Measurements from ENCODE around the gene ATXN1.

Gene ATXN1

GRCh38 chr6:16743664-16744210 lies 17.5 kb downstream of the ATXN1 start:
- DNase-seq (ENCODE audit: low read depth) = no peak

- no peak for DNase-seq (ENCODE audit: low read depth)
Observed at GRCh38 chr6:16742116-16742515, 19.1 kb downstream of the ATXN1 start.

DNA sequence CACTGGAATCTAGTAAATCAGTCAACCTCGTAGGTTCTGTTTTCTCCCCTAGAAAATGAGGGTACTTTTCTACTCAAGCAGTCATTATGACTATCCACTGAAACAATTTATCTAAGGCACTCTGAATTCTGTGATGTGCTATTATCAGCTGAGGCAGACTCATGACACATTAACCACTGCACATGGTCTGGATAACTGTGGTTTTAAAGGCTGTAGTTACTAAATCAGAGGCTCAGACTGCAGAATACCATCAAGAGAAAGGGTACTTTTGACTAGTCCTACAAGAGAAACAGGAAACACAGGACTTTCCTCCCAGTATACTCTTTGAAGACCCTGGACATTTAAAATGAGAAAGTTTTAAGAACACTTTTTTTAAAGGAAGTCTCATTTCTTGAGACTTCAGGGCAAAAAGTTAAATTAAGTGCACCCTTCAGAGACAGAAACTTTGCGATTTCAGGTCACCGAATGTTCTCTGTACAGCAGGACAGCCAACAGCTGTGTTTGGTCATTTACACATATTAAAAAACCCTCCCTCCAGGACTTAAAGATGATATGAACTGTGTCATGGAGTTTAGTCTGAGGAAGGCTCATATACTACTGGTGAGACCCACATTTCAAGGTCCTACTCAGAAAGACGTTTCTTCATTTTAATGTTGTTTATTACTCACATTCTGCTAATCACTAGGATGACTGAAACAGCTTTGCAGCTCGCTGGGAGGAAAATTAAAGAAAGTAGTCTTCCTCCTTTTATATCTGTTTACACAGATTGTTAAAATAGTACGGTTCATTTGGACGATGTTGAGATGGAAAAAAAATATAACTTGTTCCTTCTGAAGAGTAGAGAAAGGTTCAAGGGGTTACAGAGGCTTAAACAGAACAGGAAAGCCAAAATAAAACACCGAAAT lies 19.9 kb downstream of the ATXN1 start:
- DNase-seq (ENCODE audit: low read depth) = peak; percentile 91

GRCh38 chr6:16740097-16740496 lies 21.2 kb downstream of the ATXN1 start:
- DNase-seq (ENCODE audit: low read depth) = no peak

- DNase-seq (ENCODE audit: low read depth) = no peak
Observed at GRCh38 chr6:16739329-16739801, 21.9 kb downstream of the ATXN1 start.

GRCh38 chr6:16737925-16738324 lies 23.3 kb downstream of the ATXN1 start:
- no peak for DNase-seq (ENCODE audit: low read depth)

GRCh38 chr6:16736856-16737775 lies 24.1 kb downstream of the ATXN1 start:
- DNase-seq (ENCODE audit: low read depth) = no peak

DNA sequence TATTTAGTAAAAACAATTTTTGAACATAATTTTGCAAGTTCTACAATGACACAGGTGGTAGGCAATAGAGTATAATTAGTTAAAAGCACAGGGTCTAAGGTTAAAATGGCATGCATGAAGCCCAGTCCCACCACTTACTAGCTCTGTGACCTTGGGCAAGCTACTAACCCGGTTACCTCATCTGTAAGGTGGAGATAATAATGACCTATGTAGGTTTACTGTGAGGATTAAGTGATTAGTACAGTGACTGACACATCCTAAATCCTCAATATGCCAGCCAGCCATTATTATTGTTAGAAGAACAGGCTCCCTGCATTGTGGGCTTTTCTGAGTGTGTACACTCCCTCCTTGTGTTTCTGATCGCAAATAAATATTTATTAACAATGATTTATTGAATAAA lies 26.2 kb downstream of the ATXN1 start:
- no peak for DNase-seq (ENCODE audit: low read depth)

DNA sequence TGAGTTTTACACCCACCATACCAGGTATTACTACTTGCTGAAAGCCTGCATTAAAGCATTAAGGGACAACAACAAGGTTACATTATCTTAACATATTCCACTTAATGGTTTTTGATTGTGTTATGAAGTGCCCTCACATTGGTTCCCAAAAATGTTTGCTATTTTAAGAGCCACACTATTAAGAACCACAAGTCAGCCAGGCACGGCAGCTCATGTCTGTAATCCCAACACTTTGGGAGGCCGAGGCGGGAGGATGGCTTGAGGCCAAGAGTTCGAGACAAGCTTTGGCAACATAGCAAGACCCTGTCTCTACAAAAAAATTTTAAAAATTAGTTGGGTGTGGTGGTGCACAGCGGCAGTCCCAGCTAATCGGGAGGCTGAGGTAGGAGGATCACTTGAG lies 28.2 kb downstream of the ATXN1 start:
- no peak for DNase-seq (ENCODE audit: low read depth)

DNA sequence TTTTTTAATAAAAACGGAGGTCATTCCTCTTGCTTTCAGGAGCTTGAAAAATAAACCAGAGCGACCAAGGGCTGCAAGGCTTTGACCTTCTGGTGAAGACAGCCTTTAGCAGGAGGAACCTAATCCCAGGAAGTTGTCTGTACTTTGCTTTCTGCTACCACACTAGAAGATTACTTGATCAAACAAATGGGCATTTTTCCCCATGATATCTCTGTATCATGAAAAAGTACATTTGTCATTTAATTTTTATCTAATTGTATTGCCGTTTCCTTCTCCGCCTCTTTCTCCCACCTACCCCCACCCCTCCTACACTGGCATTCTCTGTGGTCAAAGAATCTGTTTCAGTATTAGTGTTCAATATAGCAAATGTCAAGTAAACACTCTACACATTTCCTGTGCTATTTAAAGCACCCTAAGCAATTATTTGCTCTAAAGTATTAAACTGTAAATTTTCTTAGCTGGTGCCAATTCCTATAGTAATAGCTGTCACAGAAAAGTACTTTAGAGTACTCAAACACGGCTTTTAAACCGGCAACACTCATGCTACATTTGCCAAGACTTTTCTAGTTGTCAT lies 29.7 kb downstream of the ATXN1 start:
- no peak for DNase-seq (ENCODE audit: low read depth)

GRCh38 chr6:16730738-16731477 lies 30.4 kb downstream of the ATXN1 start:
- DNase-seq (ENCODE audit: low read depth) = no peak

DNA sequence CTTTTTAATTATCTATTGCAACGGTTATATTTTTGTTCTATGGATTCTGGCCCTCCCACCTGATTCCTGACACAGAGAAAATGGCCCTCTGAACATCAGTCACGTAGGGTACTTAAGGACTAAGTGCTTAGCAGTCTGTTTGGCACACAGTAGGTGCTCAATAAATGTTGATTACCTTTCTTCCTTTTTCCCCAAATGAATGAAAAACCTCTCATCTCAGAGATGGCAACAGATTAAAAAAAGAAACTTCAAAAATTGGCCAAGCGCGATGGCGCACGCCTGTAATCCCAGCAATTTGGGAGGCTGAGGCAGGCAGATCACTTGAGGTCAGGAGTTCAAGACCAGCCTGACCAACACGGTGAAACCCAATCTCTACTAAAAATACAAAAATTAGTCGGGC lies 31.5 kb downstream of the ATXN1 start:
- DNase-seq (ENCODE audit: low read depth) = no peak

- DNase-seq (ENCODE audit: low read depth) = no peak
Observed at GRCh38 chr6:16729183-16729691, 32.0 kb downstream of the ATXN1 start.

DNA sequence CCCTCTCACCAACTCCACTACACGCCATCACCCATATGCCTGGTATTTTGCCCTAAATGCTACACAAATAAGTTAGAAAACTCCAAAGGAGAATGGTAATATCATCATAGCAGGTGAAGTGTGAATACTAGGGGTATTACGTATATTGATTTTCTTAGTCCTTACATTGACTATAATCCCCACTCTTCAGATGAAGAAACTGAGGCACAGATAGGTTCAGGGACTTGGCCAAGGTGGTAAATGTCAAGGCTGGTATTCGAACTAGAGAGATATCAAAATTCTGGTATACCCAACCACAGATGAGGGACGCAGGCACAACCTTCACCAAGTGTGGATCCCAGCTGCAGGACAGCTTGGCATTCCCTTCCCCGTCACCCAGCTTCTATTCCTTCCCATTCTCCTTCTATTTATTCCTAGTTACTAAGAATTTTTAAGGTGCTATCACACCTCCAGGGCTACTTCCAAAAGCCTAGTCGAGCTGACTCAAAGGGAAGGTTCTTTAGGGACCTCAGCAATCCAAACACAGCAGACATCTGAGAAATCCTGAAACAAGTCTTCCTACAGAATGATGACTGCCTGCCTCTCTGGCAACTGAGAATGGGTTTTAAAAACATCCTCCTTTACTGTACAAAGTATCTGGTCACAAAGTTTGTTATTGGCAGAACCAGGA lies 32.6 kb downstream of the ATXN1 start:
- DNase-seq (ENCODE audit: low read depth) = no peak

DNA sequence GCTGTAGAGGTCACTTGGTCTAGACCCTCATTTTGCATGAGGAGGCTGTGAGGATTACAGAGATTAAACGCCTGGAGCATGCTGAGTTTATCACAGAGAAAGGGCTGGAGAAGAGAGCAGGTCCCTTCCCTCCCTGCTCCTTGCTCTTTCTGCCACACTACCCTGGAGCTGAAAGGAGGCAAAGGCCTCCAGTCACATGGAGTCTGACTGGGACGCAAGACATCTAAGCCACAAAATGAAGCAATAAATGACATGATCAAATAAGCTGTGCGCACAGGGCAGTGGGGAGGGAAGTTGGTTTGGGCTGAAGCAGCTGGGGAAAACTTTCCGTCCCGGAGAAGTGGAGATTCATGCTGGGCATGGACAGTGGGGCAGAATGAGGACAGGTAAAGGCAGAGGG lies 33.3 kb downstream of the ATXN1 start:
- no peak for DNase-seq (ENCODE audit: low read depth)

DNA sequence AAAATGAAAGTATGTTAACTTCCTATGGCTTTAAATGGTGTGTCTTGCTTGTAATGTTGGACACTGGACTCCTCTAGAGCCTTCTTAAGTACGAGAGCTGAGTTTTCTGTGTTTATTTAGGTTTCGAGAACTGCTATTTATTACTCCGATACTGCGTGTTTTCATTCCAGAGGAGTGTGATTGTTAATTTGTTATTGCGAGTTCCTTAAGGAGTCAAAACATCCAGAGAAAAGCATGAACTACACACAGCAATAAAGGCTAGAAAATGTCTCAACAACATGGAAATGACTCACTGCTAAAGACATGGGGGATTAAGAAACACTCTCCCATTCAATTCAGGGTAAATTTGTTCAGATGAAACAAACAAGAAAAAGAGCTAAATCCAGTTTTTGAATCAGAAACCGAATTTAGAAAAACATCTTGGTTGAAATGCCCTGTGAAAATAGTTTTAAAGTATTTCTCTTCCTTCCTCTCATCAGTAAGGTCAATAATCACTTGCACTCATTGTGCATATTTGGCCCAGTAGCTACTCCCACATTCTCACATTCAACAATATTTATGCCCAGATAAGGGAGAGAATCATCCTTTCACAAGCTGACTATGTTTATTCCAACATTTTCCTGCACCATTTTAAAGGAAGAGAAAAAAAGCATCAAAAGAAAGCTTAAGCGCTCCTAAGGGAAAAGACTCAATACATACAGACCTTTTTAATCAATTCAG lies 36.0 kb downstream of the ATXN1 start:
- DNase-seq (ENCODE audit: low read depth) = no peak

DNA sequence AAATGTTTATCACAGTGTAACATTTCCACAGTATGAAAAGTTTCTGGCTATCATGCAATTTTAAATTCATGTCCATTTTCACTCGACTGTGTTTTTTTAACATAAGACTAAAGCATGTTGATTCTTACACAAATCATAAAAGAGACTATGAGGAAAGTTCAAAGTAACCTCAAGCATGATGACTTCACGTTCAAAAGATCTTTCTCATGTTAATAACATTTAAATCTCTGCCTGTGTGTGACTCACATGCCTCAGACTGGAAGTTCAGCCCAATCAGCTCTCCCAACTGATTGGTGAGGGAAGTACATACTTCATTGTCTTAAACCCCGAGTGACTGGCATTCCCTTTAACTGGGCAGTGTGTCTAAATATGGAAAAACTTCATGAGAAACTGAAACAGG lies 37.4 kb downstream of the ATXN1 start:
- DNase-seq (ENCODE audit: low read depth) = peak; percentile 90

DNA sequence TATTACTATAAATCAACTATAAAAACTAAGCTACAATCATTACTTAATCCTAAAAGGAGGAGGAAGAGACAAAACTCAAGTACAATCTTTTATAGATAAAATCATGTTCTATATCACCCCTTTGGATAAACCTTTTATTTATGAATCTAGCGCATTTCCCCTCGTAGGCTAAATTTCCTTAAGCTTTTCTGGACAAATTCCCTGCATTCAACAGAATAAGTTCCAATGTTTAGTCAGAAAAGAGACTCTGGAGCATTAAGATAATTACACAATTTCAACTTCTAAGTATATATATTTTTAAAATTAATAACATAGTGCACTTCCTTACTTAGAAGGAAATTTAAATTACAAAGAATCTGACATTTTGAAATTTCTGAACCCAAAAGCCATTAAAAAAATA lies 37.9 kb downstream of the ATXN1 start:
- DNase-seq (ENCODE audit: low read depth) = no peak

- no peak for DNase-seq (ENCODE audit: low read depth)
Observed at GRCh38 chr6:16722630-16723029, 38.6 kb downstream of the ATXN1 start.

DNA sequence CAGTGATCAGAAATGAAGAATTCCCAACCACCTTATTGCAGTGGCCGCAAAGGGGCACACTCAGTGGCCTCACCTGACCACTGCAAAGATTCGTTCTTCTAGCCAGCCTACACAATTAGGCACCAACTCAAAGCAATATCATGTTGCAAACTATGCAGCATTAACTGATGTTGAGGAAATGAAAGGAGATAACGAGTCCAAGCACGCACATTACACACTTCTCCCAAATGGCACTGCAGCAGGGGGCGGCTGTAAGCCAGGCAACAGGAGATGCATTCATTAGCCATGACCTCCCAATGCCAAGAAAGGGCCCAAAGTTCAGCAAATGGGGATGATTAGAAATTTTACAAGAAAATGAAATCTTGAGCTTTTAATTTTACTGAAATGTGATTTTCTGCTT lies 39.3 kb downstream of the ATXN1 start:
- DNase-seq (ENCODE audit: low read depth) = no peak
